NCI-H1694 (cell line): ENCODE measurements around the gene RSPH3.
"Not testable (repeated sequence)": the region's sequence is repeated elsewhere in the genome, so short reads cannot be mapped to it uniquely, and the experiment has no call there.

Source experiments
- DNase-seq: peaks from one replicate; lab custom pipeline; 2025; lab: John Stamatoyannopoulos, UW

RSPH3 gene

DNA sequence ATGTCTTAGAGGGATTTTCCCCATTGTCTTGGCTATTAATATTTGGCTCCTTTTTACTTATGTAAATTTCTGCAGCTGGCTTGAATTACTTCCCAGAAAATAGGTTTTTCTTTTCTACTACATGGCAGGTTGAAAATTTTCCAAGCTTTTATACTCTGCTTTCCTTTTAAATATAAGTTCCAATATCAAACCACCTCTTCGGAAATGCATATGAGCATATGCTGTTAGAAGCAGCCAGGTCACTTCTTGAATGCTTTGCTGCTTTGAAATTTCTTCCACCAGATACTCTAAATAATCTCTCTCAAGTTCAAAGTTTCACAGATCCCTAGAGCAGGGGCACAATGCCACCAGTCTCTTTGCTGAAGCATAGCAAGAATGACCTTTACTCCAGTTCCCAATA lies 25.2 kb upstream of the RSPH3 start:
- not testable (repeated sequence) for DNase-seq

- no peak for DNase-seq
Measured at GRCh38 chr6:159023893-159024292, 23.9 kb upstream of the RSPH3 start.

DNA sequence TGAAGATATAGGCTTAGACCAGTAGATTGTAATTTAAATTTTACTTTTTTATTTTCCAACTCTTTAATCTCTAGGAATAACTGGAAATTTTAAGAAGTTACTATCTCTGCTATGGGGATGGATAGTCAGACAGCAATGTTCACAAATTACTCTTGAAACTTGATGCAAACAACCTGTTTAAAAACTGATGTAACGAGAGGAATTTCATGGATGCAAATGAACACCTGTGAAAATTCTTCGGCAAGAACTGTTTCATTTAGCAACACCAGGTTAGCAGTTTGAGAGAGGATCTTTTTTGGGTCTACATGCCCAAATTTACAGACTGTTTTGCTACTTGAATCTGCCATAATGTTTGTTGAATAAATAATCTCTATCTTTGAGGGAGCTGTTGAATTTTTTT lies 20.0 kb upstream of the RSPH3 start:
- DNase-seq = no peak

GRCh38 chr6:159017757-159018559 lies 18.0 kb upstream of the RSPH3 start:
- DNase-seq = no peak

GRCh38 chr6:159014406-159014805 lies 14.4 kb upstream of the RSPH3 start:
- DNase-seq = no peak

- DNase-seq = no peak
Measured at GRCh38 chr6:159013229-159013628, 13.2 kb upstream of the RSPH3 start.

DNA sequence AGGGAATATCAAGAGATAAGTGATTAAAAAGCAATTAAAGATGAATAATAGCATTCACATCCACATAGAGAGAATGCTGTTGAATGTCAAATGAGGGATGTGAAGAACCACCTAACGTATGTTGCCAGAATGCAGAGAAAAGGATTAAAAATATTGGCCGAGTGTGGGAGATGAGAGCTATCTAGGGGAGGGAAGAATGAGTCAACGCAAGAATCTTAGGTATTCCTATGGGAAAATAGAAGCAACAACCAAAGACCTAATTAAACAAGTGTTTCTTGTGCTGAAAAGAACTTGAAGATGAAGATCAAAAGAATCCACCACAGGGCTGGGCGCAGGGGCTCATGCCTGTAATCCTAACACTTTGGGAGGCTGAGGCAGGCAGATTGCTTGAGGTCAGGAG lies 12.2 kb upstream of the RSPH3 start:
- DNase-seq = no peak

DNA sequence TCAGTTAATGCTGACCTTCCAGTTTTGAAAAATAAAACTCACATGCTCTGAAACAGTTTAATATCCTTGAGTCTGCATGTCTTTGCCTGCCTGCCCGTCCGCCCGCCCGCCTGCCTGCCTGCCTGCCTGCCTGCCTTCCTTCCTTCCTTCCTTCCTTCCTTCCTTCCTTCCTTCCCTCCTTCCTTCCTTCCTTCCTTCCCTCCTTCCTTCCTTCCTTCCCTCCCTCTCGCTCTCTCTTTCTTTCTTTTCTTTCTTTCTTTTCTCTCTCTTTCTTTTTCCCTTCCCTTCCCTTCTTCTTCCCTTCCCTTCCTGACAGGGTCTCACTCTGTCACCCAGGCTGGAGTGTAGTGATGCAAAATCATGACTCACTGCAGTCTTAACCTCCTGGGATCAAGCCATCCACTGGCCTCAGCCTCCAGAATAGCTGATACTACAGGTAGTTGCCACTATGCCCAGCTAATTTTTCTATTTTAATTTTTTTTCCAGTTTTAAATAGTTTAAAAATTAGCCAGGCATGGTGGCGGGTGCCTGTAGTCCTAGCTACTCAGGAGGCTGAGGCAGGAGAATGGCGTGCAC lies 10.1 kb upstream of the RSPH3 start:
- DNase-seq = not testable (repeated sequence)

DNA sequence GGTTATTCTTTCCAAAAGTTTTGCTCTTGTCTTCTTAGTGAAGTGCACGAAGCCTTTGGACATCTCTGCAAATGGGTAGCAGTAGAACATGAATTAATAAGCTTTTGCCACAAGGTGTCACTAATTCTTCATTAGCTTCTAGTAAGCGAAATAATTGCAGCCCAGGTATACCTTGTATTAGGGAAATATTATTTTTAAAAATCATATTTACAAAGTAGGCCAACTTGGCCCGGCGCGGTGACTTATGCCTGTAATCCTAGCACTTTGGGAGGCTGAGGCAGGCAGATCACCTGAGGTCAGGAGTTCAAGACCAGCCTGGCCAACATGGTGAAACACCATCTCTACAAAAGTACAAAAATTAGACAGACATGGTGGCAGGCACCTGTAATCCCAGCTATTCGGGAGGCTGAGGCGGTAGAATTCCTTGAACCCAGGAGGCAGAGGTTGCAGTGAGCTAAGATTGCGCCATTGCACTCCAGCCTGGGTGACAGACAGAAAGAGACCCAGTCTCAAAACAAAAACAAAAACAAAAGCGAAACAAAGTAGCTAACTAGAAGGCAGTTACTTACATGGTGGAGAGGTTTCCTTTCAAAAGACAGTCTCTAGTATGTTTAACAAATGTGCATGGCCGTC lies 8.8 kb upstream of the RSPH3 start:
- peak; percentile 60 for DNase-seq

DNA sequence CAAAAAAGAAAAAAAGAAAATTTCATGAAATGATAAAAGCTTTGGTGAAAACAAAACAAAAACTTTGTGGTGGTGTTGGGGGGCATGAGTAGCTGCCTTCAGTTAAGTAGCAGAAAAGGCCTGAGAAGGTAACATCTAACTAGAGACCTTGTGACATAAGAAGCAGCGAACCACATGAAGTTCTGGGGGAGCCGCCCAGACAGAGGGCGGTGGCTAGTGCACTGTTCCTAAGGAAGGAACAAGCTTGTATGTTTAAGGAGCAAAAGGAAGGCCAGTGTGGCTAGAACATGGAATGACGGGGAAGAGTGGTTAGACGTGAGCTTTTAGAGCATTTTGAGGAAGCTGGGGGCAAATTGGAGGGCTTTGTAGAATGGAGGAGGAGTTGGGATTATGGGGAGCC lies 7.5 kb upstream of the RSPH3 start:
- DNase-seq = no peak

- DNase-seq = no peak
Measured at GRCh38 chr6:159005436-159005835, 5.4 kb upstream of the RSPH3 start.

DNA sequence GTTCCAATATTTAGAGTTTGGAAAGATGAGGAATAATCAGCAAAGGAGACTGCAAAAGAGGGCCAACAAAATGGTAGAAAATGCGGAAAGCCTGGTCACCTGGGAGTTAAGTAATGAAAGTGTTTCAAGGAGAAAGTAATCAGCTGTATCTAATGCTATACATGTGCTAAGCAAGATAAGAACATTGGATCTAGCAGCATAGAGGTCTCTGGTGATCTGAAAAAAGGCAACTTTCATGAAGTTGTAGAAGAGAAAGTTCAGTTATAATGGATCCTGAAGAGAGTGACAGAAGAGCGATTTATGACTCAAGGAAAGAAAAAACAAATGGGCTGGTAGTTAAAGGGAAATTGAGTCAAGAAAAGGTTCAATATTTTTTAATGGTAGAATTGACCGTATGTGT lies 4.6 kb upstream of the RSPH3 start:
- no peak for DNase-seq

DNA sequence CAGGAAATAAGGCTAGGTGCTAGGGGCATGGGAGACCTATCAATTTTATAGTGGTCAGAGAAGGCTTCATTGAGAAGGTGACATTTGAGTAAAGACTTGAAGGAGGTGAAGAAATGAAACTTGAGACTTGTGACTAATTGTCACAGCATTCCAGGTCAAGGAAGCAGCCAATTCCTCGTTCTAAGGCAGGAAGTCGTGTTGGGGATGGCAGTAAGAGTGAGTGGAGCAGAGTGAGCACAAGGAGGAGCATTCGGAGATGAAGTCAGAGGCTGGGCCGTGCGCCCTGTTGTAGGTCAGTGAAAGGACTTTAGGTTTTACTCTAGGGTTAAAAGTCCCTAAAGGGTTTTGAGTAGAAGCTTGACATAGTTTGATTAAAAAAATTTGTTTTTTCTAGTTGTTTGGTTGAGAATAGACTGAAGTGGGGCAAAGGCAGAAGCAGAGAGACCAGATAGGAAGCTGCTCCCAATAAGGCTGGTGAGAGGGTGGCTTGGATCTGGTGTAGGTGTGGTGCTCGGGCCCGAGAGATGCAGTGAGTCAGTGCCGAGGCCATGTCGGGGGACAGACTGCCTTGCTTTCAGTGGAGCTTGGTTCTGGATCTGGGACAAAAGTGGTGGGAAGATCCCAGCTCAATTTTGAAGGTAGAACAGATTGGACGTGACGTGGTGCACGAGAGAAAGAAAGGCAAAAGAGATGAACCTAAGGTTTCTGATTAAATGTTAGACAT lies 2.6 kb upstream of the RSPH3 start:
- DNase-seq = no peak

DNA sequence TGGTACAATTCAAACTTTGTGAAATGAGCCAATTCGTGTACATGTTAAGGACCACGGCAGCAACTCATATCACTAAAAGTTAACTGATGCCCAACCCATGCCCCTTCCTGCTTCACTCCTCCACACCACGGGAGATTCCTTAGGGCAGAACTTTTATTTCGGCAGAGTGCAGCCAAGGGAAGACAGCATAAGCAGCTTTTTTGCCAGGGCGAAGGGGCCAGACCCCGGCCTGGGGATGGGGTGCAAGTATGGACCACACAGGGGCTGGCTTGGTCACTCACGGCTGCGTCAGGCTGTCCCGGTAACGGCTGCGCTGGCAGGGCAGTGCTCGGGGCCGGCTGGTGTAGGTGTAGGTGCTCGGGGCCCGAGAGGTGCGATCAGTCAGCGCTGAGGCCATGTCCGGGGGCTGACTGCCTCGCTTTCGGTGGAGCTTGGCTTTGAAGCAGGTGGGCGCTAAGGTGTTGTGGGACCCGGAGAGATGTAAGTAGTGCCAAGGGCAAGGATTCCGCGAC lies 792 bp downstream of the RSPH3 start:
- no peak for DNase-seq

DNA sequence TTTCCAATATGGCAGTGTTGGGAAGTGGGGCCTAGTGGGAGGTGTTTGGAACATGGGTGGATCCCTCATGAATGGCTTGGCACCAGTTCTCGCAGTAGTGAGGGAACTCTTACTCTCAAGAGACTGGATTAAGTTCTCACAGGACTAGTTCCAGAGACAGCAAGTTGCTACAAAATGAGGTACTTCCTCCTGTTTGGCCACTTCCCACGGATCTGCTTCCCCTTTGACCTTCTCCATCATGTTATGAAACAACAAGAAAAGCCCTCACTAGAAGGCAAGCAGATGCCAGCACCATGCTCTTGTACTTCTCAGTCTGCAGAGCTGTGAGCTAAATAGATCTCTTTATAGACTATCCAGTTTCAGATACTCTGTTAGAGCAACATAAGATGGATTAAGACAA lies 3.1 kb downstream of the RSPH3 start:
- DNase-seq = no peak

DNA sequence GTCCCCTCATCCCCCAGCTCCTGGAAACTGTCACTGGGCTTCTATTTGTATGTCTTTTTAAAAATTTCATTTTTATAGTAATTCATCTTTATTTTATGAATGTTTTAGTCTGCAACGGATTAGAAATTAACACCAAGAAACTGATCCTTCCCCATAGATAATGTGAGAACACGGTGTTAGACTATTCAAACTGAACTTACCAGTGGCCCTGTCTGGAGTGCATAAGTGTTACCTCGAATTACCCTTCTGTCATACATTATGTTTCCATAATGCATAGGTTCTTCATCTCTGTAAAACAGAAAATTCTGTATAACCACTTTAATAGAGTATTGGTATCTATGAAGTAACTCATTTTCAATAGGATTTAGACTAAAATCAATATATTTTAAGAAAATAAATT lies 6.4 kb downstream of the RSPH3 start:
- no peak for DNase-seq

- no peak for DNase-seq
Measured at GRCh38 chr6:158991017-158991723, 8.8 kb downstream of the RSPH3 start.

DNA sequence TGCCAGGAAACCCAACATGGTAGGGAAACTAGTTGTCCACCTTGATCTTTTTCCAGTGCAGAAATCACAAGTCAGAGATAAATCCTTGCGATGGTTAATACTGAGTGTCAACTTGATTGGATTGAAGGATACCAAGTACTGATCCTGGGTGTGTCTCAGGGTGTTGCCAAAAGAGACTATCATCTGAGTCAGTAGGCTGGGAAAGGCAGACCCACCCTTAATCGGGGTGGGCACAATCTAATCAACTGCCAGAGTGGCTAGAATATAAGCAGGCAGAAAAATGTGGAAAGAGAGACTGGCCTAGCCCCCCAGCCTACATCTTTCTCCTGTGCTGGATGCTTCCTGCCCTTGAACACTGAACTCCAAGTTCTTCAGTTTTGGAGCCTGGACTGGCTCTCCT lies 10.3 kb downstream of the RSPH3 start:
- DNase-seq = not testable (repeated sequence)

GRCh38 chr6:158988477-158988876 lies 11.5 kb downstream of the RSPH3 start:
- no peak for DNase-seq

DNA sequence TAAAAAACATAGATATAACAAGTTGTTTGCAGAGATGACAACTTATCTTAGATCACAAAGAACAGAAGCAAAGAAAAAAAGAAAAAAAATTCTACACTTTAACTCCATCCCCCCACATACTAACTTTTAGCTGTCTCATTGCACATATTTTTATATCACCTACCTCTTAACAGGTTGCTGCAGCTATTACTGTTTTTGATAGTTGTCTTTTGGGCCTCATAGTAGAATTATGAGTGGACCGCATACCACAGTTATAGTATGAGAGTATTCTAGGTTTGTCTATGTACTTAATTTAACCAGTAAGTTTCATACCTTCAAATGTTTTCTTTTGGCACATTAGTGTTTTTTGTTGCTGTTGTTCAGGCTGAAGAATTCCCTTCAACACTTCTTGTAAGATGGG lies 12.3 kb downstream of the RSPH3 start:
- no peak for DNase-seq

DNA sequence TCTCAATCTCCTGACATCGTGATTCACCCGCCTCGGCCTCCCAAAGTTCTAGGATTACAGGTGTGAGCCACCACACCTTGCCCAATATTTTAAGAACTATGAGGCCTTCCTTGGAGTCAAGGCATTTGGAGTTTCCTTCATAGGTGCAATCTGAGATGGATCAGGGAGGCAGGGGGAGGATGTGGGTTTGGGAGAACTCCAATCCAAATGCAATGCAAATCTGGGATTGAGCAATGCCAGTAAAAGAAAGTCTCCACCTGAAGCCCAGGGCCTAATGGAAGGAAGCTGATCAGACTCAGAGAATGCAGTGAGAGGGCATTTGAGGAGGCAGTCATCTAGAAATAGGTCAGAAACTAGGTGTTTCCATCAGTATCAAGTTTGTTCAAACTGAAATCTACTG lies 21.2 kb downstream of the RSPH3 start:
- DNase-seq = no peak

GRCh38 chr6:158977382-158977781 lies 22.6 kb downstream of the RSPH3 start:
- DNase-seq = no peak
